Neural crest cell (in vitro differentiated cells): ENCODE results near the gene ASCL1. TPM values are rescaled to one million over a fixed set of nuclear protein-coding genes. Genes with fewer than 3 reads are reported as not detected.

Experiments
- DNase-seq: peaks from one replicate; pipeline ENCODE4 v3.0.0; 2021; ENCODE audit warnings: low read depth, mixed read lengths, low spot score
- H3K27ac Mint-ChIP-seq: one replicate; pipeline ENCODE4 v1.8.0; 2021; ENCODE audit warnings: mild to moderate bottlenecking, mixed read lengths; ENCODE audit not compliant: unreplicated experiment
- H3K27me3 Mint-ChIP-seq: 2 replicates; pipeline ENCODE4 v1.8.0; 2021; ENCODE audit warnings: low read depth, mild to moderate bottlenecking, mixed read lengths
- H3K36me3 Mint-ChIP-seq: 2 replicates; pipeline ENCODE4 v1.8.0; 2021; ENCODE audit warnings: low read depth, mild to moderate bottlenecking, mixed read lengths
- H3K4me1 Mint-ChIP-seq: 2 replicates; pipeline ENCODE4 v1.8.0; 2021; ENCODE audit warnings: mixed read lengths
- H3K4me3 Mint-ChIP-seq: one replicate; pipeline ENCODE4 v1.8.0; 2021; ENCODE audit warnings: mild to moderate bottlenecking, mixed read lengths
- H3K9me3 Mint-ChIP-seq: 2 replicates; pipeline ENCODE4 v1.8.0; 2021; ENCODE audit warnings: mixed read lengths
- total RNA-seq: library from RNA; stranded (reverse); gene quantifications from 2 replicates; pipeline ENCODE4 v1.2.1, GENCODE V29; 2021
- TF ChIP-seq, protein P1 (sequence below): fragments of 200-600 bp; sonication (generic); conservative IDR thresholded peaks from 2 replicates; pipeline ENCODE4 v1.5.0; 2021; ENCODE audit warnings: antibody characterized with exemption, mild to moderate bottlenecking

The ASCL1 gene
- total RNA-seq, 1 donor from 2014 or later = 4.3 TPM

DNA sequence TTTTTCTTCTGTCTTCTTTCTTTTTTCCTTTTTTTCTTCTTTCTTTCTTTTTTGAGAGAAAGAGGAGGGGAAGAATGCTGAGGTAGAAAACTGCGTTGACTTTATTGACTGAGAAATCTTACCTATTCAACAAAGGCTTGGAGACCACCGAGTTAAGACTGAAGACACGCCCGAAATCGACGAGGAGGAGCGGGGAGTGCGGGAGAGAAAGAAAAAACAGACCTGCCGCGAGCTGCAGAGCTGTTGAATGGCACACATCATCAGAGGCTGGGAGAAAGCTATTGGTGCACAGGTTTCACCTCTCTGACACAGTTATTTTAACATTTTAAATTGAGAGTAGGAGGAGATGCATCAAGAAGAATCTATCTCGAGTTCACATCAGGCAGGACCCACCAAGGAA, 5.1 kb downstream of the ASCL1 start:
- no peak for DNase-seq
- Mint-ChIP-seq H3K27ac (no peak overlapping the region), H3K27me3 (peaks cover 98% of the 10 kb centered on the region), H3K4me1 (peaks cover 56% of the 10 kb centered on the region), H3K4me3 (peak overlapping the region; percentile 12), H3K9me3 (peaks cover 3% of the 10 kb centered on the region), H3K36me3 (peaks cover 3% of the 10 kb centered on the region)
- TF ChIP-seq, protein P1, sequence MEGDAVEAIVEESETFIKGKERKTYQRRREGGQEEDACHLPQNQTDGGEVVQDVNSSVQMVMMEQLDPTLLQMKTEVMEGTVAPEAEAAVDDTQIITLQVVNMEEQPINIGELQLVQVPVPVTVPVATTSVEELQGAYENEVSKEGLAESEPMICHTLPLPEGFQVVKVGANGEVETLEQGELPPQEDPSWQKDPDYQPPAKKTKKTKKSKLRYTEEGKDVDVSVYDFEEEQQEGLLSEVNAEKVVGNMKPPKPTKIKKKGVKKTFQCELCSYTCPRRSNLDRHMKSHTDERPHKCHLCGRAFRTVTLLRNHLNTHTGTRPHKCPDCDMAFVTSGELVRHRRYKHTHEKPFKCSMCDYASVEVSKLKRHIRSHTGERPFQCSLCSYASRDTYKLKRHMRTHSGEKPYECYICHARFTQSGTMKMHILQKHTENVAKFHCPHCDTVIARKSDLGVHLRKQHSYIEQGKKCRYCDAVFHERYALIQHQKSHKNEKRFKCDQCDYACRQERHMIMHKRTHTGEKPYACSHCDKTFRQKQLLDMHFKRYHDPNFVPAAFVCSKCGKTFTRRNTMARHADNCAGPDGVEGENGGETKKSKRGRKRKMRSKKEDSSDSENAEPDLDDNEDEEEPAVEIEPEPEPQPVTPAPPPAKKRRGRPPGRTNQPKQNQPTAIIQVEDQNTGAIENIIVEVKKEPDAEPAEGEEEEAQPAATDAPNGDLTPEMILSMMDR = no peak

DNA sequence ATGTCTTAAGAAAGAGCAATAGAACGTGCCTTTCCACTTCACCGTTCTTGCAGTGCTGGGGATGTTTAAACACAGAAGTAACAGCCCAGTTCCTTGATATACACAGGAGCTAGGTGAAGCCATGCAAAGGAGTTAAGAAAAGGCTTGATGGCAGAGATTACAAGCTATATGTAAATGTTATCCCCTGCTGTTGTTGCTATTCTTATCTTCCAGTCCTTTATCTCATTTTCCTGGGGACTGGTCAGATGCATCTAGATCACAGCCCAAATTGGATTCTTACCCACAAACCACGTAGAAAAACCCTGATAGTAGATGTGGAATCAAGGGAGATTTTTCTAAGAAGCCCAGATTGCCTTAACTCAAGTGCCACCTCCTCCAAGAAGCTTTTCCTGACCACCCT, 5.5 kb downstream of the ASCL1 start:
- Mint-ChIP-seq H3K36me3 (peaks cover 3% of the 10 kb centered on the region), H3K4me3 (peak overlapping the region; percentile 12), H3K9me3 (peaks cover 3% of the 10 kb centered on the region), H3K27ac (no peak overlapping the region), H3K27me3 (peaks cover 98% of the 10 kb centered on the region), H3K4me1 (peaks cover 51% of the 10 kb centered on the region)
- no peak for DNase-seq
- TF ChIP-seq, protein P1 = no peak

DNA sequence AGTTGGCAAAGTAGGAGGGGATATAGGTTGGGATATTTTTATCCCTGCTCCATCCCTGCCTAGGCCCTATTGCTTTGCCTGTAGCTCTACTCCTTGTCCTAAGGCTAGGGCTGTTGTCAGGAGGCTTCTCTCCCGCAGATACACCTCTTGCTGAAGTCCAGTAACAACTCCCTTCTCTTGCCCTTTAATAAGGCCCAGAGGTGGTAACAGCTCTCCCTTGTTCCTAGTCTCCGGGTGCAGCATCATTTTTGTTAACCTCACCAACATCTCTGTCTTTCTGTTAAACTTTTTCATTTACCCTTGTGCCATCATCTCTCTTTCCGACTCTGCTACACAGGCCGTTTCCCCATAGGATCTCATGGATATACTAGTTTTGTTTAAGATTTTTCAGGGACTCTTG, 6.3 kb downstream of the ASCL1 start:
- H3K4me1 Mint-ChIP-seq = peaks cover 49% of the 10 kb centered on the region
- no peak overlapping the region for H3K27ac Mint-ChIP-seq
- peak overlapping the region; percentile 29 for H3K4me3 Mint-ChIP-seq

DNA sequence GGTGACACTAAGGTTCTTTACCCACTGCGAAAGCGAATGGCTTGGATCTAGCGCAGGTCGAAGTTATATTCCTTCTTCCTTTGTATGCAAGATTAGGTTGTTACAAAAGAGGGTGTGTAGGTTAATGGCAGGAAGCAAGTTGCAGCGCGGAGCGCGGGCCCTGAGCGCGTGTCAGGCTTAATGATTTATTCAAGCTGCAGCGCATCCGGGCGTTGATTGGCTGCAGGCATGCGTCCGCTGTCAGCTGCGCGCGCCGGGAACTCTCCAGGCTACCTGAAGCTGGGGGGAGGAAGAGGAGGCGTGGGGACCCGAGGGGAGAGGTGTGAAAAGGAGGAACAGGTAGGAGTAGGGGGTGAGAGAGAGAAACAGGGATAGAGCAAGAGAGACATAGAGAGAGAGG, 7.4 kb downstream of the ASCL1 start:
- Mint-ChIP-seq H3K4me1 (peaks cover 43% of the 10 kb centered on the region), H3K27ac (no peak overlapping the region), H3K9me3 (peaks cover 3% of the 10 kb centered on the region), H3K27me3 (peaks cover 97% of the 10 kb centered on the region), H3K36me3 (peaks cover 3% of the 10 kb centered on the region), H3K4me3 (peak overlapping the region; percentile 85)
- DNase-seq = no peak
- TF ChIP-seq, protein P1 = no peak

More for the DNA sequence above, 6.3 kb downstream of the ASCL1 start:
- DNase-seq = no peak
- TF ChIP-seq, protein P1 = no peak
- Mint-ChIP-seq H3K36me3 (peaks cover 3% of the 10 kb centered on the region), H3K9me3 (peaks cover 3% of the 10 kb centered on the region), H3K27me3 (peaks cover 100% of the 10 kb centered on the region)

DNA sequence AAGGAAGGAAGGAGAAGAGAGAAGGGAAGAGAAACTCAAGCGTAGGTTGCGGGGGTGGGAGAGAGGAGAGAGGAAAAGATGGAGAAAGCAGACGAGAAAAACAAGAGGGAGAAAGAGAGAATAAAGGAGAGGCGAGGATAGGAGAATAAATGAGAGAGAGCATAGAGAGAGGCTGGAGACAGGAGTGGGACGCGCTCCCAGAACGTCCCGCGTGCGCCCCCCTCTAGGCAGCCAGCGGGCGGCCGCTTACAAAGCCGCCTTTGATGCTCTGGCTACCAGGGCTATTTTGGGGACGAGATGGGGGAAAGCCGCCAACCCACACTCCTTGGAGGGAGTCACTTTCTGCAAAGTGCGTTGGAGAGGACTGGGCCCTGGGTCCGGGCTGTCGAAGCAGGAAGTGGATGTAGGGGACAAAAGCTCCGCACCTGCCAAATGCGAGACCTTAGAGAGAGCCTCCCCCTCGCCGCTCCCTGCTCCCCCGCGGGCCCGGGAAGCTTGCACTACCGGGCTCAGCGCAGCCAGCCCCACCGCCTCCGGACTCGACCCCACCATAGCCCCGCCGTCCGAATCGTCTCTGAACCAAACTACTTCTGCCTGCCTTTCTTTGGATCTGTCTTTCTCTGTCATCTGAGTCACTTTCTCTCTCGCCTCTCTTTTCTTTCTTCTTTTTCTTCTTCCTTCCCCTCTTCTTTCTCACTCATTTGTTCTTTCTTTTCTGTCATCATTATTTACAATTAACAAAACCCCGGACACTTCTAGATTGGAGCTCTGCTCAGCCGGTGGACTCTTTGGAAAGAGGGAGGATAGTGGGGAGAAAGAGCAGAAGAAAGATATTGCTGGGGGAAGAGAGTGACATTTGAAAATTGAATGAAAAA, 8.0 kb downstream of the ASCL1 start:
- no peak overlapping the region for H3K27ac Mint-ChIP-seq
- DNase-seq = no peak

More for the DNA sequence above, 8.0 kb downstream of the ASCL1 start:
- H3K27me3 Mint-ChIP-seq = peaks cover 97% of the 10 kb centered on the region
- H3K9me3 Mint-ChIP-seq = peaks cover 3% of the 10 kb centered on the region
- peaks cover 3% of the 10 kb centered on the region for H3K36me3 Mint-ChIP-seq
- peak overlapping the region; percentile 85 for H3K4me3 Mint-ChIP-seq
- TF ChIP-seq, protein P1 = no peak
- H3K4me1 Mint-ChIP-seq = peaks cover 41% of the 10 kb centered on the region
